Measurements from ENCODE around the gene PDPK1.

DNA sequence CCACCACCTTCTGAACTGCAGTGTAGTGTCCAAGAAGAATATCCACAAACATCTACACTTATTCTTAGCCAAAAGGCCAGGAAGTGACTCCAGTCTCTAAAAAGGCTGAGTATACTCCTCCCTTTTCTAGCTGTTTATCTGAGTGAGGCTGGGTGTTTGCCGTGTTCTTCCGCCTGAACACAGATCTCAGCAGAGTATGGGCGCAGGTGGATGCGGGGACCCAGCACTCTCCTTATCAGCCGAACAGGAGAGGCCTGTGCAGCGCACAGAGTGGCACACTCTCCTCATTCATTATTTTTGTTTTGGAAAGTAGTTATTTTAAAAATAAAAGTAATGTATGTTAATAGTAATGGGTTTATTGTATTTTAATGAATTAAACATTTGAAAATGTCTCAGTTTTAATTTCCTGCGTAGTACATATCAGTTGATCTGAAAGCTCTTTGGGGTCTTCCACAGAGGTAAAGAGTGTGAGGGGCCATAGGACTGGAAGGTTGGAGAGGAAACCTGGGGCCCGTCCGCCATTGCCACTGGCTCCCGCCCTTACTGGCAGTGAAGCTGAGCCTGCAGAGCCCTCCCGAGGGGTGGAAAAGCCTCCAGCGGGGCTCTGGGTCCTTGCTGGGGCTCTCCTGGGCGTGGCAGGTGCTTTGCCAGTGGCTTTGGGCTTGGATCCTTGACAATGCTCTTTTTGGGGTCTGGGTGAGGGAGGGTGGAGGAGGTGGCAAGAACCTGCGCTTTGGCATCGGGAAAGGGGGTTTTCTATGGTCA is 53.8 kb downstream of the PDPK1 start:
- TF ChIP-seq, protein P1, sequence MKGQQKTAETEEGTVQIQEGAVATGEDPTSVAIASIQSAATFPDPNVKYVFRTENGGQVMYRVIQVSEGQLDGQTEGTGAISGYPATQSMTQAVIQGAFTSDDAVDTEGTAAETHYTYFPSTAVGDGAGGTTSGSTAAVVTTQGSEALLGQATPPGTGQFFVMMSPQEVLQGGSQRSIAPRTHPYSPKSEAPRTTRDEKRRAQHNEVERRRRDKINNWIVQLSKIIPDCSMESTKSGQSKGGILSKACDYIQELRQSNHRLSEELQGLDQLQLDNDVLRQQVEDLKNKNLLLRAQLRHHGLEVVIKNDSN (IDR thresholded peaks at IDR 0.05): no peak
- TF ChIP-seq YY1 (IDR thresholded peaks at IDR 0.05; ENCODE audit: low read depth) (no peak), CEBPB (IDR thresholded peaks at IDR 0.05) (no peak), CREB1 (IDR thresholded peaks at IDR 0.05; ENCODE audit: low read depth) (no peak), TEAD4 (IDR thresholded peaks at IDR 0.05) (no peak), EP300 (IDR thresholded peaks at IDR 0.05; ENCODE audit: borderline replicate concordance) (no peak), TAF1 (IDR thresholded peaks at IDR 0.05; ENCODE audit: low read depth) (no peak), FOXM1 (IDR thresholded peaks at IDR 0.05; ENCODE audit: borderline replicate concordance, low read depth) (no peak), TCF12 (IDR thresholded peaks at IDR 0.05; ENCODE audit: low read depth) (no peak), NFIC (IDR thresholded peaks at IDR 0.05) (no peak), RAD21 (IDR thresholded peaks at IDR 0.05; ENCODE audit: low read depth) (no peak), EGR1 (IDR thresholded peaks at IDR 0.05) (no peak)
- TF ChIP-seq, protein P2, sequence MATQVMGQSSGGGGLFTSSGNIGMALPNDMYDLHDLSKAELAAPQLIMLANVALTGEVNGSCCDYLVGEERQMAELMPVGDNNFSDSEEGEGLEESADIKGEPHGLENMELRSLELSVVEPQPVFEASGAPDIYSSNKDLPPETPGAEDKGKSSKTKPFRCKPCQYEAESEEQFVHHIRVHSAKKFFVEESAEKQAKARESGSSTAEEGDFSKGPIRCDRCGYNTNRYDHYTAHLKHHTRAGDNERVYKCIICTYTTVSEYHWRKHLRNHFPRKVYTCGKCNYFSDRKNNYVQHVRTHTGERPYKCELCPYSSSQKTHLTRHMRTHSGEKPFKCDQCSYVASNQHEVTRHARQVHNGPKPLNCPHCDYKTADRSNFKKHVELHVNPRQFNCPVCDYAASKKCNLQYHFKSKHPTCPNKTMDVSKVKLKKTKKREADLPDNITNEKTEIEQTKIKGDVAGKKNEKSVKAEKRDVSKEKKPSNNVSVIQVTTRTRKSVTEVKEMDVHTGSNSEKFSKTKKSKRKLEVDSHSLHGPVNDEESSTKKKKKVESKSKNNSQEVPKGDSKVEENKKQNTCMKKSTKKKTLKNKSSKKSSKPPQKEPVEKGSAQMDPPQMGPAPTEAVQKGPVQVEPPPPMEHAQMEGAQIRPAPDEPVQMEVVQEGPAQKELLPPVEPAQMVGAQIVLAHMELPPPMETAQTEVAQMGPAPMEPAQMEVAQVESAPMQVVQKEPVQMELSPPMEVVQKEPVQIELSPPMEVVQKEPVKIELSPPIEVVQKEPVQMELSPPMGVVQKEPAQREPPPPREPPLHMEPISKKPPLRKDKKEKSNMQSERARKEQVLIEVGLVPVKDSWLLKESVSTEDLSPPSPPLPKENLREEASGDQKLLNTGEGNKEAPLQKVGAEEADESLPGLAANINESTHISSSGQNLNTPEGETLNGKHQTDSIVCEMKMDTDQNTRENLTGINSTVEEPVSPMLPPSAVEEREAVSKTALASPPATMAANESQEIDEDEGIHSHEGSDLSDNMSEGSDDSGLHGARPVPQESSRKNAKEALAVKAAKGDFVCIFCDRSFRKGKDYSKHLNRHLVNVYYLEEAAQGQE (IDR thresholded peaks at IDR 0.05; ENCODE audit: low read depth): no peak
- TF ChIP-seq, protein P3, sequence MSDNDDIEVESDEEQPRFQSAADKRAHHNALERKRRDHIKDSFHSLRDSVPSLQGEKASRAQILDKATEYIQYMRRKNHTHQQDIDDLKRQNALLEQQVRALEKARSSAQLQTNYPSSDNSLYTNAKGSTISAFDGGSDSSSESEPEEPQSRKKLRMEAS (IDR thresholded peaks at IDR 0.05): no peak
